ENCODE measurements around the gene CCDC28A. TPM values are rescaled to one million over a fixed set of nuclear protein-coding genes. Genes with fewer than 3 reads are reported as not detected.
"Not testable (repeated sequence)": the region's sequence is repeated elsewhere in the genome, so short reads cannot be mapped to it uniquely, and the experiment has no call there.

The CCDC28A gene
- total RNA-seq, result 10 to 100 TPM; 17.9 to 18.8 TPM

GRCh38 chr6:138773177-138774091, at the start of gene CCDC28A:
Gene CCDC28A, plus strand, starts transcription at chr6:138773769. Its CDS starts 2,352 bp downstream, at chr6:138776121.
- peak; percentile 94 for DNase-seq
- intact Hi-C loops (cut with micrococcal nuclease), result loop anchor here (1.0 to 2.0 kb wide), 7 partner anchors 13 to 387 kb away; partner anchors contain the start of genes ABRACL and HEBP2
- H3K36me3 Mint-ChIP-seq, result peaks cover 3% of the 10 kb centered on the region
- peaks cover 22% of the 10 kb centered on the region for H3K4me1 Mint-ChIP-seq (ENCODE audit: low read depth)
- no peaks in the 10 kb centered on the region for H3K27me3 Mint-ChIP-seq
- ChIA-PET CTCF (interaction anchor here (1.3 to 11.0 kb wide), 3 partner anchors 185 to 591 kb away, joined by 4 to 227 read pairs (median 4); no protein-coding TSS in a partner anchor), POLR2A (interaction anchor here (0.8 kb wide), 1 partner anchor 601 kb away, joined by 3 read pairs; the partner anchor contains the start of gene CITED2)
- H3K4me3 Mint-ChIP-seq, result peak within 1 kb of the TSS; percentile 97
- peak within 1 kb of the TSS; percentile 99 for H3K27ac Mint-ChIP-seq
- H3K9me3 Mint-ChIP-seq, result no peaks in the 10 kb centered on the region

GRCh38 chr6:138724015-138724414, 49.6 kb upstream of the CCDC28A start:
- no peak overlapping the region for H3K4me3 Mint-ChIP-seq
- H3K36me3 Mint-ChIP-seq, result no peaks in the 10 kb centered on the region
- intact Hi-C loops (cut with micrococcal nuclease), result no loop called here
- no peak for DNase-seq
- H3K4me1 Mint-ChIP-seq (ENCODE audit: low read depth), result no peaks in the 10 kb centered on the region
- peaks cover 4% of the 10 kb centered on the region for H3K27me3 Mint-ChIP-seq
- ChIA-PET CTCF (no interaction called here), POLR2A (no interaction called here)
- no peak overlapping the region for H3K27ac Mint-ChIP-seq
- no peaks in the 10 kb centered on the region for H3K9me3 Mint-ChIP-seq

- Mint-ChIP-seq H3K27me3 (peaks cover 8% of the 10 kb centered on the region), H3K4me3 (no peak overlapping the region), H3K4me1 (ENCODE audit: low read depth) (no peaks in the 10 kb centered on the region), H3K27ac (no peak overlapping the region), H3K36me3 (no peaks in the 10 kb centered on the region), H3K9me3 (no peaks in the 10 kb centered on the region)
- intact Hi-C loops (cut with micrococcal nuclease), result no loop called here
- ChIA-PET POLR2A (no interaction called here), CTCF (interaction anchor here (1.3 to 1.9 kb wide), 3 partner anchors 33 to 135 kb away, joined by 4 to 5 read pairs (median 5); no protein-coding TSS in a partner anchor)
- DNase-seq, result no peak
Observed at GRCh38 chr6:138726066-138726756, 47.4 kb upstream of the CCDC28A start.

GRCh38 chr6:138726757-138727097, 46.8 kb upstream of the CCDC28A start:
- peaks cover 10% of the 10 kb centered on the region for H3K27me3 Mint-ChIP-seq
- H3K9me3 Mint-ChIP-seq, result no peaks in the 10 kb centered on the region
- no peak for DNase-seq
- H3K27ac Mint-ChIP-seq, result no peak overlapping the region
- H3K4me3 Mint-ChIP-seq, result no peak overlapping the region
- H3K36me3 Mint-ChIP-seq, result no peaks in the 10 kb centered on the region
- no peaks in the 10 kb centered on the region for H3K4me1 Mint-ChIP-seq (ENCODE audit: low read depth)
- ChIA-PET POLR2A (no interaction called here), CTCF (interaction anchor here (1.9 kb wide), 1 partner anchor 136 kb away, joined by 5 read pairs; no protein-coding TSS in a partner anchor)
- intact Hi-C loops (cut with micrococcal nuclease), result no loop called here

- no peak for DNase-seq
- H3K27ac Mint-ChIP-seq, result no peak overlapping the region
- no peak overlapping the region for H3K4me3 Mint-ChIP-seq
- POLR2A ChIA-PET, result no interaction called here
- H3K9me3 Mint-ChIP-seq, result no peaks in the 10 kb centered on the region
- intact Hi-C loops (cut with micrococcal nuclease), result no loop called here
- H3K4me1 Mint-ChIP-seq (ENCODE audit: low read depth), result no peaks in the 10 kb centered on the region
- CTCF ChIA-PET, result no interaction called here
- no peaks in the 10 kb centered on the region for H3K36me3 Mint-ChIP-seq
- peaks cover 10% of the 10 kb centered on the region for H3K27me3 Mint-ChIP-seq
Observed at GRCh38 chr6:138727182-138727581, 46.4 kb upstream of the CCDC28A start.

- CTCF ChIA-PET, result no interaction called here
- Mint-ChIP-seq H3K27ac (no peak overlapping the region), H3K4me1 (ENCODE audit: low read depth) (no peaks in the 10 kb centered on the region)
Observed at GRCh38 chr6:138728662-138729061, 44.9 kb upstream of the CCDC28A start.

GRCh38 chr6:138730037-138730436, 43.5 kb upstream of the CCDC28A start:
- H3K9me3 Mint-ChIP-seq; intact Hi-C loops (cut with micrococcal nuclease); H3K36me3 Mint-ChIP-seq; H3K4me1 Mint-ChIP-seq (ENCODE audit: low read depth); DNase-seq; H3K4me3 Mint-ChIP-seq; POLR2A ChIA-PET; H3K27ac Mint-ChIP-seq; H3K27me3 Mint-ChIP-seq: not testable (repeated sequence)
- CTCF ChIA-PET, result interaction anchor here (0.6 kb wide), 1 partner anchor 344 kb away, joined by 5 read pairs; no protein-coding TSS in a partner anchor

More at GRCh38 chr6:138728662-138729061, 44.9 kb upstream of the CCDC28A start:
- Mint-ChIP-seq H3K9me3 (no peaks in the 10 kb centered on the region), H3K36me3 (no peaks in the 10 kb centered on the region), H3K4me3 (no peak overlapping the region), H3K27me3 (peaks cover 10% of the 10 kb centered on the region)
- intact Hi-C loops (cut with micrococcal nuclease), result no loop called here
- POLR2A ChIA-PET, result no interaction called here
- DNase-seq, result no peak

GRCh38 chr6:138734585-138734984, 39.0 kb upstream of the CCDC28A start:
- no peak overlapping the region for H3K4me3 Mint-ChIP-seq
- DNase-seq, result no peak
- no peaks in the 10 kb centered on the region for H3K4me1 Mint-ChIP-seq (ENCODE audit: low read depth)
- ChIA-PET CTCF (no interaction called here), POLR2A (no interaction called here)
- intact Hi-C loops (cut with micrococcal nuclease), result no loop called here
- H3K9me3 Mint-ChIP-seq, result peaks cover under 1% of the 10 kb centered on the region
- no peak overlapping the region for H3K27ac Mint-ChIP-seq
- peaks cover 6% of the 10 kb centered on the region for H3K27me3 Mint-ChIP-seq
- H3K36me3 Mint-ChIP-seq, result no peaks in the 10 kb centered on the region

GRCh38 chr6:138736640-138737039, 36.9 kb upstream of the CCDC28A start:
- ChIA-PET CTCF (no interaction called here), POLR2A (no interaction called here)
- Mint-ChIP-seq H3K36me3 (no peaks in the 10 kb centered on the region), H3K27ac (no peak overlapping the region), H3K4me1 (ENCODE audit: low read depth) (no peaks in the 10 kb centered on the region), H3K4me3 (no peak overlapping the region), H3K27me3 (no peaks in the 10 kb centered on the region), H3K9me3 (peaks cover 3% of the 10 kb centered on the region)
- intact Hi-C loops (cut with micrococcal nuclease), result no loop called here
- DNase-seq, result no peak

- Mint-ChIP-seq H3K27me3 (no peaks in the 10 kb centered on the region), H3K4me1 (ENCODE audit: low read depth) (no peaks in the 10 kb centered on the region), H3K9me3 (no peaks in the 10 kb centered on the region), H3K4me3 (no peak overlapping the region), H3K36me3 (no peaks in the 10 kb centered on the region), H3K27ac (no peak overlapping the region)
- CTCF ChIA-PET, result interaction anchor here (1.9 kb wide), 1 partner anchor 161 kb away, joined by 5 read pairs; no protein-coding TSS in a partner anchor
- intact Hi-C loops (cut with micrococcal nuclease), result no loop called here
- POLR2A ChIA-PET, result no interaction called here
- no peak for DNase-seq
Observed at GRCh38 chr6:138752017-138752416, 21.6 kb upstream of the CCDC28A start.

- ChIA-PET CTCF (no interaction called here), POLR2A (no interaction called here)
- no peaks in the 10 kb centered on the region for H3K4me1 Mint-ChIP-seq (ENCODE audit: low read depth)
- no peaks in the 10 kb centered on the region for H3K27me3 Mint-ChIP-seq
- no peaks in the 10 kb centered on the region for H3K36me3 Mint-ChIP-seq
- intact Hi-C loops (cut with micrococcal nuclease), result no loop called here
- no peak overlapping the region for H3K27ac Mint-ChIP-seq
- no peak for DNase-seq
- H3K4me3 Mint-ChIP-seq, result no peak overlapping the region
- H3K9me3 Mint-ChIP-seq, result no peaks in the 10 kb centered on the region
Observed at GRCh38 chr6:138757136-138757535, 16.4 kb upstream of the CCDC28A start.

GRCh38 chr6:138765896-138766655, 7.5 kb upstream of the CCDC28A start:
- peaks cover 9% of the 10 kb centered on the region for H3K4me1 Mint-ChIP-seq (ENCODE audit: low read depth)
- no peaks in the 10 kb centered on the region for H3K9me3 Mint-ChIP-seq
- CTCF ChIA-PET, result interaction anchor here (0.5 to 11.0 kb wide), 20 partner anchors 16 to 757 kb away, joined by 3 to 227 read pairs (median 4); no protein-coding TSS in a partner anchor
- intact Hi-C loops (cut with micrococcal nuclease), result loop anchor here (1.0 to 2.0 kb wide), 4 partner anchors 74 to 649 kb away; no protein-coding TSS in a partner anchor
- no peak overlapping the region for H3K4me3 Mint-ChIP-seq
- H3K27me3 Mint-ChIP-seq, result no peaks in the 10 kb centered on the region
- no peak for DNase-seq
- H3K27ac Mint-ChIP-seq, result no peak overlapping the region
- no peaks in the 10 kb centered on the region for H3K36me3 Mint-ChIP-seq
- POLR2A ChIA-PET, result no interaction called here
